KMS-11 (cell line): Measurements from ENCODE around the gene KRT28.

Experiments used
- H2AFZ ChIP-seq: fragments of 200-600 bp; sonication (generic); 2 replicates; pipeline ENCODE4 v1.6.1; 2016; ENCODE audit warnings: antibody characterized with exemption, mixed run types, low read depth
- H3K27ac ChIP-seq: fragments of 200-600 bp; sonication (generic); 2 replicates; pipeline ENCODE4 v1.6.1; 2016; ENCODE audit warnings: mild to moderate bottlenecking, mixed run types
- H3K27me3 ChIP-seq: fragments of 200-600 bp; sonication (generic); 2 replicates; pipeline ENCODE4 v1.6.1; 2017; ENCODE audit warnings: mild to moderate bottlenecking, low read depth, mixed run types, moderate library complexity; ENCODE audit not compliant: insufficient read depth
- H3K36me3 ChIP-seq: fragments of 200-600 bp; sonication (generic); 2 replicates; pipeline ENCODE4 v1.6.1; 2017; ENCODE audit warnings: mild to moderate bottlenecking, mixed run types; ENCODE audit not compliant: insufficient read depth
- H3K4me1 ChIP-seq: fragments of 200-600 bp; sonication (generic); 2 replicates; pipeline ENCODE4 v1.6.1; 2016; ENCODE audit warnings: mild to moderate bottlenecking, low read depth, mixed run types; ENCODE audit not compliant: poor library complexity, severe bottlenecking
- H3K4me2 ChIP-seq: fragments of 200-600 bp; sonication (generic); 2 replicates; pipeline ENCODE4 v1.7.0; 2016; ENCODE audit warnings: mild to moderate bottlenecking, mixed run types
- H3K4me3 ChIP-seq: fragments of 200-600 bp; sonication (generic); IDR thresholded peaks from 2 replicates; pipeline ENCODE4 v1.6.1; 2017; ENCODE audit warnings: low read depth, low read length, mixed read lengths; ENCODE audit not compliant: insufficient read depth
- H3K79me2 ChIP-seq: fragments of 200-600 bp; sonication (generic); 2 replicates; pipeline ENCODE4 v1.6.1; 2016; ENCODE audit warnings: low read depth, mixed run types; ENCODE audit not compliant: insufficient read depth
- H3K9ac ChIP-seq: fragments of 200-600 bp; sonication (generic); 2 replicates; pipeline ENCODE4 v1.6.1; 2016; ENCODE audit warnings: mild to moderate bottlenecking, mixed run types
- H4K20me1 ChIP-seq: fragments of 200-600 bp; sonication (generic); 2 replicates; pipeline ENCODE4 v1.6.1; 2016; ENCODE audit warnings: mild to moderate bottlenecking, mixed run types; ENCODE audit not compliant: insufficient read depth
- CTCF ChIP-seq: fragments of 200-600 bp; sonication (generic); conservative IDR thresholded peaks from 2 replicates; pipeline ENCODE4 v1.6.1; 2017; ENCODE audit warnings: low read depth, mild to moderate bottlenecking, antibody characterized with exemption, low read length, moderate library complexity, mixed read lengths

The KRT28 gene

GRCh38 chr17:40803617-40804082, 3.9 kb upstream of the KRT28 start:
- H3K4me3 ChIP-seq = no peak overlapping the region
- H3K27me3 ChIP-seq = no peaks in the 10 kb centered on the region
- no peak overlapping the region for H3K27ac ChIP-seq
- no peaks in the 10 kb centered on the region for H3K79me2 ChIP-seq
- H4K20me1 ChIP-seq = no peaks in the 10 kb centered on the region
- H3K36me3 ChIP-seq = no peaks in the 10 kb centered on the region
- H3K9ac ChIP-seq = no peak overlapping the region
- peak overlapping the region; percentile 24; the same call in 1 of the 2 replicates for H2AFZ ChIP-seq
- TF ChIP-seq CTCF = peak; percentile 91
- no peak overlapping the region for H3K4me2 ChIP-seq
- H3K4me1 ChIP-seq = peaks cover 3% of the 10 kb centered on the region

- Histone ChIP-seq H3K79me2 (no peaks in the 10 kb centered on the region), H4K20me1 (no peaks in the 10 kb centered on the region), H3K4me3 (no peak overlapping the region), H3K36me3 (no peaks in the 10 kb centered on the region), H3K27ac (no peak overlapping the region), H3K4me2 (no peak overlapping the region), H3K4me1 (peaks cover 3% of the 10 kb centered on the region), H3K27me3 (no peaks in the 10 kb centered on the region), H3K9ac (no peak overlapping the region), H2AFZ (no peak overlapping the region)
- TF ChIP-seq CTCF = no peak
Observed at GRCh38 chr17:40801157-40801556, 1.4 kb upstream of the KRT28 start.

GRCh38 chr17:40800381-40800780, 622 bp upstream of the KRT28 start:
- no peaks in the 10 kb centered on the region for H3K27me3 ChIP-seq

GRCh38 chr17:40796846-40797245, 2.9 kb downstream of the KRT28 start:
- H3K9ac ChIP-seq = no peak overlapping the region
- H3K27me3 ChIP-seq = no peaks in the 10 kb centered on the region
- H3K36me3 ChIP-seq = no peaks in the 10 kb centered on the region
- TF ChIP-seq CTCF = no peak
- no peak overlapping the region for H3K4me2 ChIP-seq
- H3K79me2 ChIP-seq = no peaks in the 10 kb centered on the region
- H3K4me1 ChIP-seq = no peaks in the 10 kb centered on the region
- no peak overlapping the region for H2AFZ ChIP-seq
- H3K27ac ChIP-seq = no peak overlapping the region
- no peak overlapping the region for H3K4me3 ChIP-seq
- H4K20me1 ChIP-seq = no peaks in the 10 kb centered on the region

More at GRCh38 chr17:40800381-40800780, 622 bp upstream of the KRT28 start:
- no peak overlapping the region for H3K27ac ChIP-seq
- H3K4me3 ChIP-seq = no peak overlapping the region
- peaks cover 3% of the 10 kb centered on the region for H3K4me1 ChIP-seq
- no peaks in the 10 kb centered on the region for H4K20me1 ChIP-seq
- H3K79me2 ChIP-seq = no peaks in the 10 kb centered on the region
- TF ChIP-seq CTCF = no peak
- no peak overlapping the region for H3K4me2 ChIP-seq
- no peak overlapping the region for H2AFZ ChIP-seq
- no peaks in the 10 kb centered on the region for H3K36me3 ChIP-seq
- H3K9ac ChIP-seq = no peak overlapping the region
